HG03575 (cell line): ENCODE results near the gene STX8.
"Not testable (repeated sequence)": the region's sequence is repeated elsewhere in the genome, so short reads cannot be mapped to it uniquely, and the experiment has no call there.

Experiments used
- ATAC-seq: cut with Tn5 transposase; IDR thresholded peaks from one replicate; pipeline ENCODE4 v1.9.1; 2021; ENCODE audit not compliant: unreplicated experiment, insufficient number of reproducible peaks, low FRiP score; ENCODE audit errors: extremely low read depth

STX8 gene

DNA sequence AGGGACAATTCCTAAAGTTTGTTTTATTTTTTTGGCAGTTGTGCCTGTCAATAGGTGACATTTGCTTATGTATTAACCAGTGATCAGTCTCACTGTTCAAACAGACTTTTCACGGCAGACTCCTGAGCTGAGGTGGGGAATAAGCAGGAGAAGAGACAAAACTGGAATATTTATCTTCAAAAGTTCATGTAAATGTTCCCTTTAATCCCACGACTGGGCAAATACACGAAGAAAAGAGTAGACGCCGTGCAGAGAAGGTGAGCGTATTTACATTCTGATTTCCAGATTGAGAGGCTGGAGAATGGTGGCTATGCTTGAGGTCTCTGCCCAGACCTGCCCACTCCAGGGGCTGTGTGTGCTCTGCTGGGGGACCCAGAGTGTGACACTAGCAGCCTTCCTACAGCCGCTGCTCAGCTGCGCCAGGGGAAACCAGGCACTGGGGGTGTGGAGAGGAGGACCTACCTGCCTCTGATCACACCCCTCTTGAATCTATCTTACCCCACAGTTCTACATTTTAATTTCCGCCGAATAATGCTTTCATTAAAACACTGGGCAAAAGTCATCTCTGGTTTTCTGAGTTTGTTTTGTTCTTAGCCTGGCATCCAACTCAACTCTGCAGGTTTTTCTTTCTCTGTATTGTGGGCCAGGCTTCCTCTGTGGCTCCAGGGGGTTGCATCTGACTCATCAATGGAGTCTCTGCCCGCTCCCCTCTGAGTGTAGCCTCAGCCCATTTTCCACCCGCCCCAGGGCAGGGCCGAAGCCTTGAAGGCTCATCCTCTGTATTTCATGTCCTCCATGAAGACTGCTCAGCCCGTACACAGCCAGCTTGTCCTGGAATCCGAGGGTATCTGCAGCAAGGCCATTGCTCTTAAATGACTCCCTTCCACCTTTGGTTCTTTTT is 317.3 kb downstream of the STX8 start:
- ATAC-seq = no peak

DNA sequence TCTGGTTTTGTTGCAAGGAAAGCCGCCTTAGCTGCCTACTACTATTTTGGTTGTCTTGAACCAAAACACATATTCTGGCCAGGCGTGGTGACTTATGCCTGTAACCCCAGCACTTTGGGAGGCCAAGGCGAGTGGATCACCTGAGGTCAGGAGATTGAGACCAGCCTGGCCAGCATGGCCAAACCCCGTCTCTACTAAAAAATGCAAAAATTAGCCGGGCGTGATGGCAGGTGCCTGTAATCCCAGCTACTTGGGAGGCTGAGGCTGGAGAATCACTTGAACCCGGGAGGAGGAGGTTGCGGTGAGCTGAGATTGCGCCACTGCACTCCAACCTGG is 318.0 kb downstream of the STX8 start:
- ATAC-seq = not testable (repeated sequence)

DNA sequence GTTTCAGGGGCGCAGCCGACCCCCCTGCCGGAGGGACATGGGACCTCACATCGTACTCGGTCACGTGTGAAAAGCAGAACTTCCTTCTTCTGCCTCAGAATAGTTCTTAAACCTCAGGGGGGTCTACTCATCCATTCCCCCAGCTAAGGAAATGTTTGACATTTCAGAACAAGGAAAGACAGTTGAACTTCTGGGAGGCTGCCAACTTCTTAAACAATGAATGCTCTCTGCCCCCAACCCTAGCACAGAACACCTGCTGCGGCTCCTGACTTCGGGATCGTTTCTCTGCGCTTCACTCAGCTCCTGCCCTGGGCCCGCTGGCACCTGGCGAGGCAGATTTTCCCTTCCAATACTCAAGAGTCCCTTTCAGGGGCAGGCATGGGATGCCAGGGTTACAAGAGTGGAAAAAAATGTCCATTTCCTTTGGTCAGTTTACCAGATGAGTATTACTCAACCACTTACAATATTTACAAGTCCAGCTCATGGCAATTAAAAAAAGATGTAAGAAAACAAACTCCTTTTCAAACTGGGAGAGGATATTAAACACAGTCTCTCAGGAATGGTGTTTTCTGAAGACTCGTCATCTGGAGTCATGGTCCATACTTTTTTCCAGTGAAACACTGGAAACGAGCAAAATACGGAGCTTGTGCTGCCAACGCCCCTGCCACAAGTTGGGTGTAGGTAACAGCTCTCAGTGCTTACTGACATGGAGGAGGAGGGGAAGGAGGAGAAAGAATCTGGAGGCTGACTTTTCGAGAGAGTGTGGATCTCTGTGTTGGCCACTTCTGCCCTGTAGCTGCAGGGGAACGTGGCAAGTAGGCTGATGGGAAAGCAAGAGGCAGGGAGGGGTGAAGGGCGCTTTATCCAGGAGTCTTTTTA is 318.6 kb downstream of the STX8 start:
- no peak for ATAC-seq

DNA sequence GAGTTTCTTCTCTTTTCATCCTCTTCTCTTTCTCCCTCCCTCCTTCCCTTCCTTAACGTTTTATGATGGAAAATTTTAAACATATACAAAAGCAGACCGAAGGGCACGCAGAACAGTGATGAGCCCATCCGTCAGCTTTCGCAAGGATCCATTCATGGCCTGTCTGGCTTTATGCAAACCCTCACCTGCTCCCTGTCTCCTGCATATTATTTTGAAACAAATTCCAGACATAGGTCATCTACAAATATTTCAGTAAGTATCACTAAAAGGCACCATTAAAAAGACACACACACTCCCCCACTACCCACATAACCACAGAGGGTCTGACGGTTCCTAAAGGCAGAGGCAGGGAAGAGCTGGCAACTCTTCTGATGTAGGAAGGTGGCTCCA is 319.3 kb downstream of the STX8 start:
- no peak for ATAC-seq

DNA sequence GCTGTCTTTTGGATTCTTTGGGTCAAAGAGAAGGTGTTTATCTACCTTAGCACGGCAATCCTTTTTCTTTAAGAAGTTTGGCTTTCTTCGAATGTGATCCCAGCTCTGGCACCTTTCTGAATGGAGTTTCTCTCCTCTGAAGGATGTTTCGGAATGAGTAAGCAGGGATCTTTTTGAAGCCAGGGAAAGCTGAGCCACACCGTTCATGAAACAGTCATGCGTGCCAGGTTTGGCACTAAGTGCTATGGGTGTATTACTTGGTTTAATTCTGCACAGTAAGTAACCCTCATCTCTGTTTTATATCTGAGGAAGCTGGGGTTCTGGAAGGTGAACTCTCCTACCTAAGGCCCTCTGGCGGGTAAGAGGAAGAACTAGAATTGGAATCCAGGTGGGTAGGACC is 319.8 kb downstream of the STX8 start:
- no peak for ATAC-seq

DNA sequence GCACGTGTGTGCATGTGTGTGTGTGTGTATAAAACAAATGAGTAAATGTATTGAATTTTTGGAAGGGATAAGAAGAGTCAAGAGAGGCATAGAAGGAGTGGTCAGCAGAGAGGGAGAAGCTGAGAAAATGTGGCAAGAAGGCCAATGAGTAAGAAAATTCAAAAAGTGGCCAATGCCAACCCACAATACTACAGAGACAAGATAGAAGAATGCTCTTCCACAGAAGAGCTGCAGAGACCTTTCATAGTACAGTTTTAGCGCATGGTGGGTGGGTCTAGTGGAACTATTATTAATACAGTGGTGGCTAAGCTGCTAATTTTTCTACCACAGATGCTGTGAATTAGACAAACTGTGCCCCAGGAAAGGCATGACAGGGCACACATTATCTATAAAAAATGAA is 320.8 kb downstream of the STX8 start:
- no peak for ATAC-seq

DNA sequence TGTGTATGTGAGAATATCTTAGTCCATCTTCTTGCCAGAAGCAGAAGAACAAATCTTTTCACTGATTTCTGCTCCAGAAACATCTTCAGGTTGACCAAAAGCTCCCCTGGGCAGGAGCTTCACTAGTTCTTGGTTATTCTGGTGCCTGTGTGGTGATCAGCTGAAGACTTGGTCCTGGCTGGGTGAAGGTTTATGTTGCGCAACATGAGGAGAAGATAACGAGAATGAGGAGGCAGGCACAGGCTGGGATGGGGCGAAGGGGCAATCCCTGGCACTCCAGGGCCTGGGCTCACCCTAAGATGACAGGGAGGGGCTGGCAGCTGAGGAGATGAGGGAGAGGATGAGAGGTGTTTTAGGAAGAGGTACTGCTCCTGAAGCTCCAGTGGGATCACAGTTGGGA is 322.3 kb downstream of the STX8 start:
- ATAC-seq = no peak

DNA sequence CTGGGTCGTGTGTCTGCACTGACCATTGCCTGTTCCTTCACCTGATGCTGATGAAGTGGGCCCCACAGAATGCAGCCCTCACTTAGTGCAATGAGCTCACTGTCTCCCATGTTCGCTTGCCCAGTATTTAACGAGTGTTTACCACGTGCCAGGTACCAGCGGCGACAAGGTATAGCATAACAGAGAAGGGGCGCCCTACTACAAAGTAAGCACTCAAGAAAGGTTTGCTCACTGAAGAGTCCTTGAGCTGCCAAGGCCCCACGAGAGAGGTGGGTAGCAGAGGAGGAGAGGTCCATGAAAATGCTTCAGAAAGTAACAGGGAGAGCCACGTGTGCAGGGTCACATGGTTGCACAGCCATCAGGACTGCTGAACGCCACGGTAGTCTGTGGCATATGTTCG is 324.3 kb downstream of the STX8 start:
- ATAC-seq = no peak

DNA sequence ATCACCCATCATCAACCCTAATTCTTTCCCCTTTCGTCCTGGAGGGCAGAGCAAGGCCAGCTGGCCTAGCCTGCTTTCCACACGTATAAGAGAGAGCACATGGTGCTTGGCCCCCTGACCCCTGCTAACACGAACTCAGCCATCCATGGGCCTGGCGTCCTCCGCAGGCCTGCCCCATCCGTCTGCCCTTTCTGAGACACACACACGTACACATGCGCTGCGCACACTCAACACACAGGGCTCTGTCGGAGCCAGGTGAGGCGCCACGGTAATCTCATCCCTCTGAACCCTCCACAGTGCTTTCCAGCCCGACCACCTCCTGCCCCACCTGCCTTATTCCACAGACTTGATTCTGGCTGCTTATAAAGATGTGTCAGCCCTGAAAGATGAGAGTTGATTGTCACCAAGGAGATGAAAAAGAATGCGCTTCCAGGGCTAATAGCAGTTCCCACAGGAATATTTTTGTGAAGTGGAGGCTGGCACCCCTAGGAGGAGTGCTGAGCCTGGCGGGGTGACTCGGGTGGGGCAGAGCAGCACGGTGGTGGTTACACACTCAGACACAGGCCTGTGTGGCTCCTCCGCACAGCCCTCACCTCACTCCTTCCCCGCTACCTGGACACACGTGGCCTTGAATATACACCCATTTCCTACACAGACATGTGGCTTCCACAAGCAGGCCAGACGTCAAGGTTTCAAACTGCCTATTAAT is 326.2 kb downstream of the STX8 start:
- ATAC-seq = no peak

DNA sequence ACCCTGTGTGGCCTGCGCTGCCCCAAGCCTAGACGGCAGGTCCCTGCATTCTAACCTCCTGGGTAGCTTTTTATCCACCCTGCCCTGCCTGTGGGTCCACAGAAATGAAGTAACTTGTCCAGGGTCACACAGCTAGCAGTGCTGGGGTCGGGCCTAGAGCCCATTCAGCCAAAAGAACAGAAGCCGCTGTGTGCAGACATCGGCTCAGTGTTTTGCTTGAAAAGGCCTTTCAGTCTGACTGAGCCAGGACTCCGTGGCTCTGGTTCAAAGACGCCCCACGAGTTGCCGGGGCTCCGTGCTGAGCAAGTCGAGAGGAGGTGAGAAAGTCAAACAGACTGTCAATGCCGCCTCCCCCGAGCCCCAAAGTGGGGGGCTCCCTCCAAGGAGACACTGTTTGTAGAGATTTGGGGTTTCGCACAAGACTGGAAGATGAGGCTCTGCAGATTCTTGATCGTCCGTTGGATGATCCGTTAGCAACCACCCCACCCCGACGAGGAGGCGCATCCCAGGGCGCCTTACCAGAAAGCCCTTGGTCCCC is 328.1 kb downstream of the STX8 start:
- ATAC-seq = no peak

DNA sequence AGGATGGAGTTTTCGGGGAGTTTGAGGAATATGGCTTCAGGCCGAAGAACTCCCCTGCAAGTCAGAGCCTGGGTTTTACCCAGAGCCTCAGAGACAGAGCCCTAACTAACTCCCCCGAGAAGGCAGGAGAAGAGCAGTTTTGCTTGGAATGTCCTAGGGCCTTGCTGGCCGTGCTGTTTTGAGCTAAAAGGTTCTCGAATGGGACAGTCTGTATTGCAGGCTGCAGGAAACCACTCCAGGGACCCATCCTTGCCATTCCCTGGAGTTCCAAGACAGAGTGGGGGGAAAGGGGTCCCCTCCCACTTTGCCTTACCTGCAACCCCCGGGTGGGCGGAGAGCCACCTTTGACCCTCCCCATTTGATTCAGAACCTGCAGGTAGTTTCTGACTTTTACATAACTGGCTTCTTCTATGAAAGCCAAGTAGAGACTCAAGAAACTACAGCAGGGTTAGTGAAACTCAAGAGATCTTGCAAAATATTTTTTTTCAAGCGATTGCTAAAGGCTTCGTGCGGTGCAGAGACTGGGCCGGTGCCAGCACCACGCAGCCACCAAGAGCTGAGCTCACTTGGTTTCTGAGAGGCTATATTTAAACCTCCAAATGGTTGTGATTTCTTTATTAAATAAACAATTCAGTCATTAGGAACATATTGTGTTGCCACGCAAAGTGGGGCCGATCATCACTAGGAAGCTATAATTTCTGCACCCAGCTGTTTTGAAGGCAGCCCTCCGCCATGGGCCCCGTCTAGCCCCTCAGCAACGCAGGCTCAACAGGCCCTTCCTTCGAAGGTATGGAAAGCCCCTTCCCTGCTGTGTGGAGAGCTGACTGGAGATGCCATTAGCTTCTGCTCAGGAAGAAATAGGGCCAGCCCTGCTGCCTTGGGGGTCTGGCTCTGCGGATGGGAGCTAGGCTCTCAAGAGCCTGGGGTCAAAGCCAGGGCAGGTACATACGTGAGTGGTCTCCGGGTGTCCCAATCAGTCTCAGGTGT is 331.3 kb downstream of the STX8 start:
- ATAC-seq = no peak

DNA sequence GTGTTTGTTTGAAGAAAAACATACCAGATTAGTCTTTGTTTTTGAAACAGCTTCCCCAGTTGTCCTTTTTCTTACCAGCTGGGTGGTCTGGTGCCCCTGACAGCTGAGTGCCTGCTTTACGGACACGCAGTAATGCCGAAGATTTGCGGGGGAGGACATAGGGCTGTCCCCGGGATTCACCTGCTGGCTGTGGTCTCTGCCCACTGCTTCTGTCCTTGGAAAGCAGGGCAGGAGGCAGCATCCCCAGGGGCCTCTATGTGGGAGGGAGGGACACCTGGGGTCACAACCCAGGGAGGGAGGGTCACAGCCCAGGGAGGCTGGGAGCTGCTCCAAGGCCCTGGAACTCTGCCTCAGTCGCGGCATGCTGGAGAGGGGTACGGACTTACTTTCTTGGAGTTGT is 332.6 kb downstream of the STX8 start:
- ATAC-seq = no peak

DNA sequence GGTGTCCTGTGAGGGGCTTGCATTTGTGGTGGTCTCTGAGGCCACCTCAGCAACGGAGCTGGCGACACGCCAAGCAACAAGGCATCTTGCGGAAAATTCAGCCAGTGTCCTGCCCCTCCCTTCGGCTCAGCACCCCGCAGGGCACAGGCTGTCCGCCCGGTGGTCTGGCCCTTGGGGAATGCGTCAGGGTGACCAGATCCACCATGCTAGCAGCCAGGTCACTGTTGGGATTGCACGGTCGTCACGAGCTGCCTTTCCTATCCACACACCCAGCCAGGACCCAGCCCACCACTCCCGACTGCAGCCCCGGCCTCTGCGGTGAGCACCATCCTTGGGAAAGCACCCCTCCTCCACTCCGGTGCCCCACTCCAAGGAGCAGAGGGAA is 333.1 kb downstream of the STX8 start:
- no peak for ATAC-seq

DNA sequence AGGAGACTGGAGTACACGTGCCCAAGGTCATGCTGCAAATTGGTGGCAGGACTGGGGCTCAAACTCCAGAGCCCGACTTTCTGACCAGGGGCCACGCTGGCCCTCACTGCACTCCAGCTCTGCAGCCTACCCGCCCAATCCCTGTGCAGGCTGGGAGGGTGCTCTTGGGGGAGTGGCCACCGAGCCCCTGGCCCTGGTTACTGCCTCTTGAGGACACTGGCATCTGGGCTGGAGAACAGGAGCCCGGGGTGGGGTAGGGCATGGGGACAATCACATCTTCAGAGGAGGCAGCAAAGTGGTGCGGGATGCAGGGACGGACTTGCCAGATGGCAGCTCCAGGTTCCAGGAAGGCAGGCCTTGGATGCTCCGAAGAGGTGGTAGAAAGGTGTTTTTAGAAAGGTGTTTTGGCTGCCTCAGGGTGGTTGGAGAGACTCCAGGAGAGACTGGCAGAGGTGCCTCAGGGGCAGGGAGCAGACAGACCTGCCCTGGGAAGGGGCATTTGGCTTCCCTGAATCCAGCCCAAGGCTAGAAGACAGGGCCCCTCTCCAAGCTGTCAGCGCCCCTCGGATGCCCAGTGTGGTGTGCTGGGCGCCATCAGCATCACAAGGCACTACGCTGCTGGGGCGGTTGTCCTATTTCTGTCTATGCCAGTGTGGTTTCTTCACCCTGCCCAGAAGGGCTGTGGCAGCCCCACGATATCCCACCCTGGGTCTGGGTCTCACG is 333.7 kb downstream of the STX8 start:
- no peak for ATAC-seq

DNA sequence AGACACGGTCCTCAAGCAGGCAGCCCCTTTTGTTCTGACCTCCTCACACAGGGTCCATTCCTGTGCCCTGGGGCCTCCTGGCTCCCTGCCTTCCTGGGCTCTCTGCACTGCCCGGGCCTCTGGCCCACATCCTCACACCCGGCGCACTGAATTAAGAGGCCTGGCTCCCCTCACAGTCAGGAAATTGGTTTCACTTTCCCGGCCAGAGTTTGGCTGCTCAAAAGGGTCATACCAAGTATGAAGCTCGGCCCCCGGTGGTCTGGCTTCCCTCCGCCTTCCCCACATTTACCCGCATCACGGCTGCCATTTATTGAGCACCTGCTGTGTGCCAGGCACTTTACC is 334.3 kb downstream of the STX8 start:
- ATAC-seq = no peak

DNA sequence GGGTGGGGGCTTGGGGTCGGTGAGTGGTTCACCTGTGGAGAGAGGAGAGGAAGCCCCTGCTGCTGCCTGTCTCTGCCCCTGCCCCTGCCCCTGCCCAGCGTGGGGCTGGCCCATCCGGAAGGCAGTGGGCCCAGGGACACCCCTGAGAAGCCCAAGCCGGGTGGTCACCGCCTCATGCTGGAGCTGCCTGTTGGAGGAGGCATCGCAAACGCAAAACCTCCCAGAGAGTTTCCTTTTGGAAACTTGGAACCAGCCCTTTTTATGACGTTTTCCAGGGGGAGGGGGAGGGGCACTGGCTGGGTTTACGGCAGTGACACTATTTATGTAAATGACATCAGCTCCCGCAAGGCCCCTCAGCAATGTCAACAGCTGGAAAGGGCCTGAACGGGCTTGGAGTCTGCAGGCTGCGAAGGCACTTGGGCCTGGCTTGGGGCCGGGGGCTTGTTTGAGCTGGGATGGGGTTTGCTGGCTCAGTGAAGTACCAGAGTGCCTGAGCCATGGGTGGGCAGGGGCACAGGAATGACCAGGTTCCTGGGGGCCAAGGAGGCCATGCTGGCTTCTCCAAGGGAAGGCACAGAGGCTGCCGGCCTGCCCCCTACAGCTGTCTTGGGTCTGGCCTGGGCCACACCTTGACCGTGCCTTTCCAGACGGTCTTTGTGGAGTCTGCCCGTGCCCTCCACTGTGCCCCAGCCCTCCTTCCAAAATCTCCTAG is 334.8 kb downstream of the STX8 start:
- ATAC-seq = no peak
